Activated CD8-positive, alpha-beta memory T cell treated with anti-CD3 and anti-CD28 coated beads, Interleukin-2, amount 10 ng/mL, durations not matched to agents 7 days and 5 days (primary cell): ENCODE data around the gene ANXA4. TPM values are rescaled to one million over a fixed set of nuclear protein-coding genes. Genes with fewer than 3 reads are reported as not detected.
A peak's percentile ranks its signal among the peaks of the same experiment; 100 is the strongest.

Experiments
- ATAC-seq: fragments of 150-1000 bp; cut with Tn5 transposase; one replicate; pipeline ENCODE4 v1.10.0; 2021; ENCODE audit warnings: moderate library complexity
- CTCF ChIA-PET: fragments of 350-600 bp; sonication (Branson Sonifier 250); formaldehyde crosslinking; loops from one replicate; lab custom pipeline; 2021; ENCODE audit warnings: antibody characterized with exemption; lab: Charles Lee
- DNase-seq: peaks from one replicate; pipeline ENCODE4 v3.0.0-alpha.2; 2020
- H3K27ac Mint-ChIP-seq: one replicate; pipeline ENCODE4 v1.8.0; 2021; ENCODE audit warnings: mild to moderate bottlenecking, mixed read lengths
- H3K27me3 Mint-ChIP-seq: one replicate; pipeline ENCODE4 v1.8.0; 2021; ENCODE audit warnings: mixed read lengths
- H3K36me3 Mint-ChIP-seq: one replicate; pipeline ENCODE4 v1.8.0; 2021; ENCODE audit warnings: mild to moderate bottlenecking, mixed read lengths
- H3K4me1 Mint-ChIP-seq: one replicate; pipeline ENCODE4 v1.8.0; 2021; ENCODE audit warnings: mixed read lengths
- H3K4me3 Mint-ChIP-seq: one replicate; pipeline ENCODE4 v1.8.0; 2021; ENCODE audit warnings: mild to moderate bottlenecking, moderate library complexity, mixed read lengths
- H3K9me3 Mint-ChIP-seq: one replicate; pipeline ENCODE4 v1.8.0; 2022; ENCODE audit warnings: low read depth, mixed read lengths
- total RNA-seq, 2 experiments: library from RNA; stranded (reverse); gene quantifications; one replicate each; pipeline ENCODE4 v1.2.3, GENCODE V29; 2021

Gene ANXA4
- total RNA-seq, 2 experiments from 2014 or later = 56.1 to 66.6 TPM

DNA sequence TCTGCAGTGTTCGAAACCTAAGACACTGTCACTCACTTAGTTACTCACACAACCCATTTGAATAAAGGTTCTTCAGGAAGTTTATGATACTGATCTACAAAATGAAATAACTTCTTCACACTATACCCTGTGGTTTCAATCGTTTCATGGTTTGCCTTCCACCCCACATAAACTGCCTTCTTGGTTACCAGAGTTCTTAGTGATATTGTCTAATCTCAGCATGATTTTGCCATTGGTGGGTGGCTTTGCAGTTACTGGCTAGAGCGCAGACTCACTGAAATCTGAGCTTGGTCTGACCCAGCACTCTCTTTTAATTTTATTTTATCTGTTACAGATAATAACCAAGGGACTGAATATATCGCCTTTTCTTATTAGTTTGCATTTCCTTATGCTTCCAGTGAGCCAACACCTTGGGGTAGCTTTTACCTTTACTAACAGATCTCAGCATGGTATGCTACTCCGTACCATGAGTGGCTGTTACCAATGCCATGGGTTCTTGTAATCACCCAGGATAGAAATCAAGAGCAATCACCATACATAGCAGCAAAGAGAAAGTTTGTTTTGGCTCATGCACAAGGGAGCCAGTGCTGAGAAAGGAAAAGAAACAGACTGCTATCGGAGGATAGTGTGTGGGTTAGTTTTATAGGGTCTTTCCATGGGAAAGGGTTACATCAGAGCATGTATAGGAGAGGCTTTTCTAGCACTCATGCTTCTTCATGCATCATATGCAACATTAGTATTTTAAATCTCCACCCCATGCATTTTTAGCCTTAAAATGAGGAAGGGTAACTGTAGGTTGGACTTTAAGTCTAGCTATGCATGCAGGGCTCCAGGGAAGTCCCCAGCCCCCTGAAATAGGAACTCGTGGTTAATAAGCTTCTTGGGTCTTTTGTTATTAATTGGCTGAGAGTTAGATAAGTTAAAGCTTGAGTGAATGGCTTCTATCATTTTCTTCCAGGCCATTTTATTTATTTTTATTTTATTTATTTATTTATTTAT is 33.3 kb downstream of the ANXA4 start:
- Mint-ChIP-seq H3K4me3 (peak overlapping the region; percentile 40), H3K9me3 (peaks cover 4% of the 10 kb centered on the region), H3K36me3 (peaks cover 31% of the 10 kb centered on the region), H3K27me3 (no peaks in the 10 kb centered on the region), H3K4me1 (peaks cover 37% of the 10 kb centered on the region), H3K27ac (peak overlapping the region; percentile 78)
- ATAC-seq (peak; percentile 79), DNase-seq (peak; percentile 76)
- CTCF ChIA-PET = interaction anchor here (1.3 to 1.5 kb wide), 3 partner anchors 18 to 40 kb away, joined by 3 to 4 read pairs (median 4); no protein-coding TSS in a partner anchor

DNA sequence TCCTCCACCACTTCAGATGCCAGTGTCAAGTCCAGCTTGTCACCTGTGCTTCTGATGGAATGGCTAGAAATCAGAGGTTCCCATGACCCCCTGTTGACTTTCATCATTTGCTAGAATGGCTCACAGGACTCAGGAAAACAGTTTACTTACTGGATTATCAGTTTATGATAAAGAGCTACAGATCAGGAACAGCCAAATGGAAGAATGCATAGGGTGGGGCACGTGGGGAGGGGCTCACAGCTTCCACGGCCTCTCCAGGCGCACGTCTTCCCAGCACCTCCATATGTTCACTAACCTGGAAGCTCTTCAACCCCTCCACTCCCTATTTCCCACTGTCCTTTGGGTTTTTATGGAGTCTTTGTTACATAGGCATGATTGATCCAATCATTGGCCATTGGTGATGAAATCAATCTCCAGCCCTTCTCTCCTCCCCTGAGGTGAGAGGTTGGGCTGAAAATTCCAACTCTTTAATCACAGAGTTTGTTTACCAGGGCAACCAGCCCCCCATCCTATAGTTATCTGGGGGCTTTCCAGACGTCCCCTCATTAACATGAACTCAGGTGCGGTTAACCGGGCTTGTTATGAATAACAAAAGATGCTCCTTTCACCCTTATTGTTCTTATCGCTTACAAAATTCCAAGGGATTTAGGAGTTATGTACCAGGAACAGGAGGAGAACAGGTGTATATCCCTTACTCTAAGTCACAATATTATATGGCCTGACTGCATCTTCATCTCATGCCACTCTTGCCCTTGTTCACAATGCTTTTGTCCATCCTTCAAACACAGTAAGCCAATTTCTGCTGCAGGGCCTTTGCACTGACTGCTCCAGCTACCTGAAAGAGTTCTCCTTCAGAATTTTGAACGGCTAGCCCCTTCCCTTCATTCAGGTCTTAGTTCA is 35.2 kb downstream of the ANXA4 start:
- DNase-seq (no peak), ATAC-seq (no peak)
- peaks cover 28% of the 10 kb centered on the region for H3K4me1 Mint-ChIP-seq
- H3K27ac Mint-ChIP-seq = no peak overlapping the region
- peaks cover 4% of the 10 kb centered on the region for H3K9me3 Mint-ChIP-seq
- CTCF ChIA-PET = interaction anchor here (1.1 to 1.2 kb wide), 2 partner anchors 17 to 212 kb away, joined by 3 to 4 read pairs; no protein-coding TSS in a partner anchor
- no peak overlapping the region for H3K4me3 Mint-ChIP-seq
- no peaks in the 10 kb centered on the region for H3K27me3 Mint-ChIP-seq
- H3K36me3 Mint-ChIP-seq = peaks cover 27% of the 10 kb centered on the region

- peaks cover 27% of the 10 kb centered on the region for H3K36me3 Mint-ChIP-seq
- peaks cover 26% of the 10 kb centered on the region for H3K4me1 Mint-ChIP-seq
Measured at GRCh38 chr2:69777786-69778105, 35.8 kb downstream of the ANXA4 start.

GRCh38 chr2:69779258-69780001 is 37.5 kb downstream of the ANXA4 start:
- no peak for DNase-seq
- H3K4me1 Mint-ChIP-seq = peaks cover 18% of the 10 kb centered on the region
- H3K36me3 Mint-ChIP-seq = peaks cover 25% of the 10 kb centered on the region
- peaks cover 4% of the 10 kb centered on the region for H3K9me3 Mint-ChIP-seq
- no peak for ATAC-seq
- no peak overlapping the region for H3K4me3 Mint-ChIP-seq
- no peak overlapping the region for H3K27ac Mint-ChIP-seq
- no peaks in the 10 kb centered on the region for H3K27me3 Mint-ChIP-seq
- CTCF ChIA-PET = interaction anchor here (1.1 kb wide), 1 partner anchor 10 kb away, joined by 3 read pairs; no protein-coding TSS in a partner anchor

More at GRCh38 chr2:69777786-69778105, 35.8 kb downstream of the ANXA4 start:
- Mint-ChIP-seq H3K27me3 (no peaks in the 10 kb centered on the region), H3K27ac (no peak overlapping the region), H3K9me3 (peaks cover 4% of the 10 kb centered on the region), H3K4me3 (no peak overlapping the region)
- CTCF ChIA-PET = interaction anchor here (1.2 kb wide), 1 partner anchor 17 kb away, joined by 3 read pairs; no protein-coding TSS in a partner anchor
- no peak for DNase-seq
- ATAC-seq = no peak

GRCh38 chr2:69780921-69781320 is 39.0 kb downstream of the ANXA4 start:
- Mint-ChIP-seq H3K27me3 (no peaks in the 10 kb centered on the region), H3K4me1 (peaks cover 5% of the 10 kb centered on the region), H3K36me3 (peaks cover 22% of the 10 kb centered on the region), H3K27ac (no peak overlapping the region), H3K9me3 (peaks cover 4% of the 10 kb centered on the region), H3K4me3 (no peak overlapping the region)
- DNase-seq (no peak), ATAC-seq (no peak)
- CTCF ChIA-PET = interaction anchor here (2.4 kb wide), 1 partner anchor 40 kb away, joined by 5 read pairs; no protein-coding TSS in a partner anchor

DNA sequence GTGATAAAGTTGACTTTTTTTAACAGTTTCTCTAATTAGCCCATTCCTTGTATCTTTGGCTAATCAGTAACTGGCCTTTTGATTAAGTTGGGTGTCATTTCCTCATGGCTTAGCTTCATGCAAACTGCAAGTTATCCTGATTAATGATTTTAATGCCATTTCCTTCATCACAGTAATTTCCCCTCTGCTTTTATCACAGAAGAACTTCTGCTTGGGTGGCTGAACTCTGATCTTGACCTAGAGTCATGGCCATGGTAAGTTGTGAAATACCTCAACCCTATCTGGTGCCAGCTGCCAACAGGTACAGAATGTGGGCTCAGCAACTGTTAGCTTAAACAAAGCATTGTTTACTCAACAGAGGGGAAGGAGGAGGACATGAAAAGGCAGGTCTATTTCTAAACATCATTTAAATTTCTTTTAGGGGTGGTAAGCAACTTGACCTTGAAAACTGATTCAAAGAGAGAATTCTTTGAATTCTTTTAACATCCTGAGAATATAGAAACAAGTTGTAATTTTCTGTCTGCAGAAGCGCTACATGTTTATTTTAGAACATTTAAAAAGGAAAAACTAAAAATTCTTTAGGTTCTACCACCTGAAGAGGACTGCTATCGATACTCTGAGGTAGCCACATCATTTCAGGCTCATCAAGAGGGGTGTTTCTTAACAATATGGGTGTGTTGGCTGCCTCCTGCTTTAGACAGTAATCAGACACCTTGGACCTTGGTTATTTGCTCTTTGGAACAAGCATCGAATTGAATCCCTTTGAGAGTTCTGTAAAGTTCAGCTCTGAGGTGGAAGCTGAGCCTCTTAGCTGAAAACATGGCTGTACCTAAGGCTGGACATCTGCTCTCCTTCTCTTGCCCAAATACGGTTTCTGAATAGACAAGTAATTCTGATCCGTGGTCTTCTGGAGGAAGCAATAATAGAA is 39.7 kb downstream of the ANXA4 start:
- ATAC-seq = no peak
- no peaks in the 10 kb centered on the region for H3K27me3 Mint-ChIP-seq
- H3K9me3 Mint-ChIP-seq = peaks cover 4% of the 10 kb centered on the region
- peak overlapping the region; percentile 12 for H3K27ac Mint-ChIP-seq
- H3K36me3 Mint-ChIP-seq = peaks cover 16% of the 10 kb centered on the region
- H3K4me1 Mint-ChIP-seq = peaks cover 5% of the 10 kb centered on the region
- no peak for DNase-seq
- CTCF ChIA-PET = interaction anchor here (2.4 kb wide), 1 partner anchor 41 kb away, joined by 5 read pairs; no protein-coding TSS in a partner anchor
- H3K4me3 Mint-ChIP-seq = no peak overlapping the region

DNA sequence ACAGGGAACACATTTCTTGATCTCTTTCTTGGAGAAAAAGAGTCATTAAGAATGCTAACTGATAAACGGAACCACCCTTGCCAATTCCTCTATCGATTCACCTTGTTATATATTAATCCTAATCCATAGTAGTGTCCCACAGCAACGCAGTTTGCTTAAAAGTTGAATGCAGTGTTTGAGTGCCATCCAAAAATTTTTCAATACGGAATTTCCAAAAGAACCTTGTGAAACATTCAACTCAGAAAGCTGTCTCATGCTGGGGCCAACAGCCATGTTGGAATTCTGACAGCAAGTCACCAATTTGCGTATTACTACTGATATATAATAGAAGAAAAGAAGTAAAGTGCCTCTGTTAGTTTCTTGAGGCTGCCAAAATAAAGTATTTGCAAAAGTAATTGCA is 42.3 kb downstream of the ANXA4 start:
- Mint-ChIP-seq H3K9me3 (no peaks in the 10 kb centered on the region), H3K27me3 (no peaks in the 10 kb centered on the region), H3K4me1 (peaks cover 7% of the 10 kb centered on the region), H3K36me3 (peaks cover 15% of the 10 kb centered on the region), H3K27ac (no peak overlapping the region), H3K4me3 (no peak overlapping the region)
- ATAC-seq = no peak
- DNase-seq = no peak
- CTCF ChIA-PET = interaction anchor here (1.3 to 1.9 kb wide), 2 partner anchors 12 to 33 kb away, joined by 4 to 7 read pairs; no protein-coding TSS in a partner anchor

DNA sequence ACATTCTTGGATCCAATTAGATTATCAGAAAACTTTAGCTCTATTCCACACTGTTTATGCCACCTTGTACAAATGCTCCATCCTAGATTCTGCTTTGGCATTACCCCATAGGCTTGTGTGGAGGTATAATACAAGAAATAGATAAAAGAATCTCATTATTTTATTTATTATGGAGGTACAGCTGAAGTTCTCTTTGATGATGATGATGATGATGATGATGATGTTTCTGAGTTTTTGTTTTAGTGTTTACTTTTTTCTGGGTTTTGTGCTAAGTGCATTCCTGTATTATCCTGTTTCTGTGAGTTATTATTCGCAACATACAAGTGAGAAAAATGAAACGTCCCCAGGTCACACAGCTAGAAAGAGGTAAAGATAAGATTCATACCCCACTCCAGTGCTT is 43.4 kb downstream of the ANXA4 start:
- no peak for DNase-seq
- CTCF ChIA-PET = interaction anchor here (0.9 to 1.9 kb wide), 3 partner anchors 11 to 134 kb away, joined by 3 to 7 read pairs (median 4); no protein-coding TSS in a partner anchor

DNA sequence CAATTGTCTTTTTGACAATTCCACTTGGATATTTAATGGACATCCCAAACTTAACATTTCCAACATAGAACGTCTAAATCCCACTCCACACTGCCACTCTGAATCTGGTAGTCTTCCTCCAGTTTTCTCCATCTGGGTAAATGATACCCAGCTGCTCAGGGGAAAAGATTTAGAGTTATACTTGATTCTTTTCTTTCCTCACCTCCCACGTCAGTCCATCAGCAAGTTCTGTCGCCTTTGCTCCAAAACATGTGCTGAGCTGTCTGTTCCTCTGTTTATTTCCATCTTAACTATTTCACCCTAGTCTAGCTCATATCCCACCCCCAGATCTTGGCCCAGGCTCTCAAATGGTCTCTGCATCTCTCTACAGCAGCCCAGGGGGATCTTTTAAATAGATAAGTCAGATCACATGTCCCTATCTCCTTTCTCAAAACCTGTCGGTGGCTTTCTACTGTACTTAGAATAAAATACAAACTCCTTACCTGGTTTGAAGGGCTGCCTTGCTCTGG is 44.2 kb downstream of the ANXA4 start:
- CTCF ChIA-PET = interaction anchor here (0.9 to 1.9 kb wide), 3 partner anchors 10 to 134 kb away, joined by 3 to 7 read pairs (median 4); no protein-coding TSS in a partner anchor
- Mint-ChIP-seq H3K9me3 (no peaks in the 10 kb centered on the region), H3K27me3 (no peaks in the 10 kb centered on the region), H3K36me3 (peaks cover 17% of the 10 kb centered on the region), H3K27ac (no peak overlapping the region), H3K4me1 (peaks cover 15% of the 10 kb centered on the region), H3K4me3 (no peak overlapping the region)
- ATAC-seq (no peak), DNase-seq (no peak)

More for the DNA sequence above, 43.4 kb downstream of the ANXA4 start:
- H3K27me3 Mint-ChIP-seq = no peaks in the 10 kb centered on the region
- no peaks in the 10 kb centered on the region for H3K9me3 Mint-ChIP-seq
- H3K27ac Mint-ChIP-seq = no peak overlapping the region
- peaks cover 17% of the 10 kb centered on the region for H3K36me3 Mint-ChIP-seq
- no peak overlapping the region for H3K4me3 Mint-ChIP-seq
- ATAC-seq = no peak
- H3K4me1 Mint-ChIP-seq = peaks cover 16% of the 10 kb centered on the region

GRCh38 chr2:69789175-69789721 is 47.3 kb downstream of the ANXA4 start:
- peaks cover 12% of the 10 kb centered on the region for H3K4me1 Mint-ChIP-seq

More at GRCh38 chr2:69789175-69789721, 47.3 kb downstream of the ANXA4 start:
- Mint-ChIP-seq H3K4me3 (no peak overlapping the region), H3K27ac (no peak overlapping the region), H3K36me3 (peaks cover 17% of the 10 kb centered on the region), H3K9me3 (no peaks in the 10 kb centered on the region), H3K27me3 (no peaks in the 10 kb centered on the region)
- ATAC-seq (no peak), DNase-seq (no peak)
- CTCF ChIA-PET = interaction anchor here (1.1 to 2.0 kb wide), 4 partner anchors 11 to 64 kb away, joined by 3 to 5 read pairs (median 4); no protein-coding TSS in a partner anchor
